HCT116 (cell line): ENCODE data around the gene BRCA2. TPM values are rescaled to one million over a fixed set of nuclear protein-coding genes. Genes with fewer than 3 reads are reported as not detected.

Experiments
- ATAC-seq: fragments of 200-7000 bp; cut with Tn5 transposase; 2 replicates; pipeline ENCODE4 v1.9.1; 2020; ENCODE audit warnings: mild to moderate bottlenecking, moderate library complexity
- BruUV-seq: library from RNA; stranded (reverse); fragments of 400-500 nt; replicated peaks from 2 replicates; lab custom pipeline; 2021; lab: Mats Ljungman, UMichigan
- CTCF ChIA-PET: fragments of 300-600 bp; sonication (Branson Sonifier 250); formaldehyde crosslinking; loops from one replicate; lab custom pipeline; 2021; ENCODE audit warnings: antibody characterized with exemption; lab: Charles Lee
- POLR2A ChIA-PET: fragments of 300-600, 350-600 bp; sonication (Branson Sonifier 250); formaldehyde crosslinking; loops from one replicate; lab custom pipeline; 2021; ENCODE audit warnings: antibody characterized with exemption; lab: Charles Lee
- RAD21 ChIA-PET, 2 experiments: fragments of 300-600 bp; sonication (Branson Sonifier 250); formaldehyde crosslinking; loops; one replicate each; lab custom pipeline; 2023; ENCODE audit warnings: low total read pairs in 2 of 2; ENCODE audit not compliant: uncharacterized antibody in 2 of 2, unreplicated experiment in 2 of 2, low non-redundant PET in 1 of 2; lab: Charles Lee
- DNase-seq: peaks from one replicate; pipeline ENCODE4 v3.0.0-alpha.2; 2010; ENCODE audit warnings: low read depth, low spot score
- H2AFZ ChIP-seq: fragments of 200-600 bp; shearing (Covaris generic), sonication (generic); 2 replicates; pipeline ENCODE4 v1.6.1; 2017; ENCODE audit warnings: low read depth, mixed run types, mixed read lengths, antibody characterized with exemption, low read length; ENCODE audit not compliant: poor library complexity, severe bottlenecking
- H3K27ac ChIP-seq: 2 replicates; pipeline ENCODE4 v1.5.1; 2012; ENCODE audit warnings: low read depth, low read length
- H3K27me3 ChIP-seq: fragments of 200-600 bp; sonication (generic); 2 replicates; pipeline ENCODE4 v1.6.1; 2016; ENCODE audit warnings: mixed run types, low read length, mixed read lengths; ENCODE audit not compliant: insufficient read depth
- H3K36me3 ChIP-seq, 2 experiments: fragments of 200-500 bp in 1 of 2; fragments of 200-600 bp in 1 of 2; sonication (Bioruptor generic) in 1 of 2; sonication (generic) in 1 of 2; 2 replicates each; pipeline versions ENCODE4 v1.5.1 to v1.6.1; 2014 to 2016; ENCODE audit warnings: low read length in 2 of 2, inconsistent platforms in 1 of 2, mixed read lengths in 1 of 2, mixed run types in 1 of 2; ENCODE audit not compliant: insufficient read depth in 2 of 2, control insufficient read depth in 1 of 2
- H3K4me1 ChIP-seq, 2 experiments: fragments of 200-600 bp in 1 of 2; sonication (generic) in 1 of 2; 2 replicates each; pipeline versions ENCODE4 v1.5.1 to v1.6.1; 2012 to 2017; ENCODE audit warnings: low read length in 2 of 2, inconsistent platforms in 1 of 2, mild to moderate bottlenecking in 1 of 2, mixed read lengths in 1 of 2, mixed run types in 1 of 2, moderate library complexity in 1 of 2; ENCODE audit not compliant: insufficient read depth in 2 of 2, control insufficient read depth in 1 of 2
- H3K4me2 ChIP-seq: fragments of 200-600 bp; sonication (generic); 2 replicates; pipeline ENCODE4 v1.6.1; 2017; ENCODE audit warnings: mixed run types, low read length, mixed read lengths
- H3K4me3 ChIP-seq, 2 experiments: fragments of 200-600 bp in 1 of 2; sonication (generic) in 1 of 2; replicated peaks in 1 of 2; 2 replicates each; pipeline ENCODE4 v1.5.1; 2011 to 2016; ENCODE audit warnings: low read length in 2 of 2, control low read depth in 1 of 2, low read depth in 1 of 2, mild to moderate bottlenecking in 1 of 2, mixed read lengths in 1 of 2, mixed run types in 1 of 2
- H3K79me2 ChIP-seq: fragments of 200-600 bp; sonication (generic); 2 replicates; pipeline ENCODE4 v1.6.1; 2017; ENCODE audit warnings: mild to moderate bottlenecking, mixed run types, low read length, moderate library complexity, mixed read lengths; ENCODE audit not compliant: insufficient read depth
- H3K9ac ChIP-seq: fragments of 200-600 bp; sonication (generic); 2 replicates; pipeline ENCODE4 v1.6.1; 2016; ENCODE audit warnings: low read length, mixed read lengths
- H3K9me2 ChIP-seq: fragments of 200-600 bp; sonication (generic), shearing (Covaris generic); 2 replicates; pipeline ENCODE4 v1.6.1; 2017; ENCODE audit warnings: mixed run types, mild to moderate bottlenecking, moderate library complexity; ENCODE audit not compliant: insufficient read depth
- H3K9me3 ChIP-seq, 2 experiments: fragments of 200-500 bp in 1 of 2; fragments of 200-600 bp in 1 of 2; sonication (Bioruptor generic) in 1 of 2; sonication (generic) in 1 of 2; 2 replicates each; pipeline ENCODE4 v1.6.1; 2014 to 2017; ENCODE audit warnings: low read length in 2 of 2, mixed read lengths in 2 of 2, inconsistent platforms in 1 of 2, low read depth in 1 of 2, mild to moderate bottlenecking in 1 of 2, mixed run types in 1 of 2, moderate library complexity in 1 of 2; ENCODE audit not compliant: control insufficient read depth in 1 of 2, insufficient read depth in 1 of 2
- H4K20me1 ChIP-seq: fragments of 200-600 bp; sonication (generic), shearing (Covaris generic); 2 replicates; pipeline ENCODE4 v1.6.1; 2017; ENCODE audit warnings: mixed run types, mild to moderate bottlenecking, moderate library complexity; ENCODE audit not compliant: insufficient read depth
- CEBPB ChIP-seq: IDR thresholded peaks from 2 replicates; pipeline ENCODE4 v1.6.1; 2012; ENCODE audit warnings: low read depth
- ELF1 ChIP-seq: IDR thresholded peaks from 2 replicates; pipeline ENCODE4 v1.6.1; 2012; ENCODE audit warnings: low read depth, borderline replicate concordance
- EZH2 ChIP-seq: fragments of 200-600 bp; sonication (generic); IDR thresholded peaks from 2 replicates; pipeline ENCODE4 v1.6.1; 2017; ENCODE audit warnings: antibody characterized with exemption, mixed run types
- EZH2phosphoT487 ChIP-seq: fragments of 200-600 bp; IDR thresholded peaks from 2 replicates; pipeline ENCODE4 v1.6.1; 2018; ENCODE audit warnings: antibody characterized with exemption, borderline replicate concordance
- FOSL1 ChIP-seq: IDR thresholded peaks from 2 replicates; pipeline ENCODE4 v1.6.1; 2012; ENCODE audit warnings: low read depth
- POLR2AphosphoS5 ChIP-seq: IDR thresholded peaks from 2 replicates; pipeline ENCODE4 v1.6.1; 2011; ENCODE audit warnings: mild to moderate bottlenecking, low read depth, low read length, moderate library complexity
- SIN3A ChIP-seq: IDR thresholded peaks from 2 replicates; pipeline ENCODE4 v1.6.1; 2012; ENCODE audit warnings: low read depth
- SP1 ChIP-seq: IDR thresholded peaks from 2 replicates; pipeline ENCODE4 v1.6.1; 2012; ENCODE audit warnings: low read depth
- TCF7L2 ChIP-seq: IDR thresholded peaks from 2 replicates; pipeline ENCODE4 v1.7.0; 2011; ENCODE audit warnings: borderline replicate concordance, inconsistent platforms; ENCODE audit not compliant: insufficient read depth, insufficient read length; ENCODE audit errors: extremely low read depth
- ZFX ChIP-seq: fragments of 450-650 bp; IDR thresholded peaks from 2 replicates; pipeline ENCODE4 v1.6.1; 2017
- ZNF274 ChIP-seq: fragments of 200-500 bp; sonication (Bioruptor generic); IDR thresholded peaks from 2 replicates; pipeline ENCODE4 v1.6.1; 2014; ENCODE audit warnings: mild to moderate bottlenecking, low read depth, low read length, inconsistent platforms
- intact Hi-C: fragments of 100-400 bp; cut with micrococcal nuclease; formaldehyde crosslinking; loops from 2 replicates; pipeline ENCODE4 v1.10.0; 2022
- total RNA-seq: library from RNA; stranded (reverse); gene quantifications from one replicate; pipeline ENCODE4 v1.2.1, GENCODE V29; 2021; ENCODE audit not compliant: unreplicated experiment
- TF ChIP-seq, protein P1 (sequence below), 3 experiments: fragments of 200-600 bp in 1 of 3; sonication (generic) in 1 of 3; IDR thresholded peaks in 2 of 3; conservative IDR thresholded peaks in 1 of 3; 2 replicates each; pipeline ENCODE4 v1.5.1; 2012 to 2017; ENCODE audit warnings: low read depth in 2 of 3, low read length in 2 of 3, antibody characterized with exemption in 1 of 3, borderline replicate concordance in 1 of 3, control low read depth in 1 of 3, mild to moderate bottlenecking in 1 of 3, mixed read lengths in 1 of 3, mixed run types in 1 of 3, moderate library complexity in 1 of 3; ENCODE audit not compliant: insufficient read depth in 1 of 3
- TF ChIP-seq, protein P2 (sequence below): IDR thresholded peaks from 2 replicates; pipeline ENCODE4 v1.6.1; 2012; ENCODE audit warnings: low read depth

The BRCA2 gene
- total RNA-seq, 1 experiment from 2014 or later, result 14.2 TPM

DNA sequence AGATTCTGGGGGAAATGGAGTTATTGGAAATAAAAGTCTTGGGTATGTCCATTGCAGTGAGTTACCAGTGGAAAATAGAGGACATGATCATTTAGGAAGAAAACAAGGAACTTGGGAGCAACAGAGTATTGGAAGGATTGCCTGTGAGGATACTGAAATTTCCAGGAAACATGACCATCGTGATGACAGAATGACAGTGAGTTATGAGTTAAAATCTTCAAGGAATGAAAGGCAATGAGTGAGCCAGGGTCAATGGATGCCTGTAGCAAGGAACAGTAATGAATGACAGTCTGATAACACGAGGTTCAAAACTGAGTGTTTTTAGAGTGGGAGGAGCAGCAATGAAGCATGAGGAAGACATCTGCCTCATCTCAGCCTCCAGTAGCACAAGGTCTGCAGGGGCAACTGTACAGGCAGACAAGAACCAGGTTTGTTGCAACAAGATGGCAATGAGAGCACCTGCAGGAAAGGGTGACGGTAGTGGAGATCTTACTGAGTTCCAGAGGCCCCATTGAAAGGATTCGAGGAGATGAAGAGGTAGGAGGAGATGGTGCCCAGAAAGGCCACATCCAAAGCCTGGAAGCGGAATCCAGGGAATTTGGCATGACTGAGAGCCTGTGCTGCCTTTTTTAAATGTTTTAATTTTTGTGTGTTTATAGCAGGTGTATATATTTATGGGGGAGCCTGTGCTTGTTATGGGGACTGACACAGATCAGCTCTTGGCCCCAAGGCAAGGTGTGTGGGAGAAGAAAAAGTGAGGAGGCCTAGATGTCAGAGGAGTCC lies 68.7 kb downstream of the BRCA2 start:
- CTCF ChIA-PET, result no interaction called here

More for the DNA sequence above, 68.7 kb downstream of the BRCA2 start:
- Histone ChIP-seq H3K4me1 (no peaks in the 10 kb centered on the region), H3K36me3 (peaks cover 5 to 17% of the 10 kb centered on the region in 2 experiments; a peak in 2 of 4 replicates), H3K9ac (no peak overlapping the region), H3K4me2 (no peak overlapping the region), H2AFZ (no peak overlapping the region), H4K20me1 (no peaks in the 10 kb centered on the region), H3K9me2 (no peaks in the 10 kb centered on the region), H3K4me3 (no peak overlapping the region), H3K9me3 (no peaks in the 10 kb centered on the region), H3K79me2 (no peaks in the 10 kb centered on the region), H3K27ac (no peak overlapping the region), H3K27me3 (no peaks in the 10 kb centered on the region)
- DNase-seq (no peak), ATAC-seq (no peak)
- POLR2A ChIA-PET, result no interaction called here
- RAD21 ChIA-PET, result no interaction called here
- no TSS peak for BruUV-seq
- TF ChIP-seq EZH2 (no peak), SP1 (no peak), ZNF274 (no peak), FOSL1 (no peak), EZH2phosphoT487 (no peak), ZFX (no peak), TCF7L2 (no peak), POLR2AphosphoS5 (no peak), SIN3A (no peak), CEBPB (no peak), ELF1 (no peak)
- TF ChIP-seq, protein P1, sequence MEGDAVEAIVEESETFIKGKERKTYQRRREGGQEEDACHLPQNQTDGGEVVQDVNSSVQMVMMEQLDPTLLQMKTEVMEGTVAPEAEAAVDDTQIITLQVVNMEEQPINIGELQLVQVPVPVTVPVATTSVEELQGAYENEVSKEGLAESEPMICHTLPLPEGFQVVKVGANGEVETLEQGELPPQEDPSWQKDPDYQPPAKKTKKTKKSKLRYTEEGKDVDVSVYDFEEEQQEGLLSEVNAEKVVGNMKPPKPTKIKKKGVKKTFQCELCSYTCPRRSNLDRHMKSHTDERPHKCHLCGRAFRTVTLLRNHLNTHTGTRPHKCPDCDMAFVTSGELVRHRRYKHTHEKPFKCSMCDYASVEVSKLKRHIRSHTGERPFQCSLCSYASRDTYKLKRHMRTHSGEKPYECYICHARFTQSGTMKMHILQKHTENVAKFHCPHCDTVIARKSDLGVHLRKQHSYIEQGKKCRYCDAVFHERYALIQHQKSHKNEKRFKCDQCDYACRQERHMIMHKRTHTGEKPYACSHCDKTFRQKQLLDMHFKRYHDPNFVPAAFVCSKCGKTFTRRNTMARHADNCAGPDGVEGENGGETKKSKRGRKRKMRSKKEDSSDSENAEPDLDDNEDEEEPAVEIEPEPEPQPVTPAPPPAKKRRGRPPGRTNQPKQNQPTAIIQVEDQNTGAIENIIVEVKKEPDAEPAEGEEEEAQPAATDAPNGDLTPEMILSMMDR (IDR thresholded peaks at IDR 0.05 in 2 of 3, conservative IDR thresholded peaks at IDR 0.05 in 1 of 3; ENCODE audit: borderline replicate concordance in 1 of 3, insufficient read depth in 1 of 3, low read depth in 2 of 3, low read length in 2 of 3), result no peak
- TF ChIP-seq, protein P2, sequence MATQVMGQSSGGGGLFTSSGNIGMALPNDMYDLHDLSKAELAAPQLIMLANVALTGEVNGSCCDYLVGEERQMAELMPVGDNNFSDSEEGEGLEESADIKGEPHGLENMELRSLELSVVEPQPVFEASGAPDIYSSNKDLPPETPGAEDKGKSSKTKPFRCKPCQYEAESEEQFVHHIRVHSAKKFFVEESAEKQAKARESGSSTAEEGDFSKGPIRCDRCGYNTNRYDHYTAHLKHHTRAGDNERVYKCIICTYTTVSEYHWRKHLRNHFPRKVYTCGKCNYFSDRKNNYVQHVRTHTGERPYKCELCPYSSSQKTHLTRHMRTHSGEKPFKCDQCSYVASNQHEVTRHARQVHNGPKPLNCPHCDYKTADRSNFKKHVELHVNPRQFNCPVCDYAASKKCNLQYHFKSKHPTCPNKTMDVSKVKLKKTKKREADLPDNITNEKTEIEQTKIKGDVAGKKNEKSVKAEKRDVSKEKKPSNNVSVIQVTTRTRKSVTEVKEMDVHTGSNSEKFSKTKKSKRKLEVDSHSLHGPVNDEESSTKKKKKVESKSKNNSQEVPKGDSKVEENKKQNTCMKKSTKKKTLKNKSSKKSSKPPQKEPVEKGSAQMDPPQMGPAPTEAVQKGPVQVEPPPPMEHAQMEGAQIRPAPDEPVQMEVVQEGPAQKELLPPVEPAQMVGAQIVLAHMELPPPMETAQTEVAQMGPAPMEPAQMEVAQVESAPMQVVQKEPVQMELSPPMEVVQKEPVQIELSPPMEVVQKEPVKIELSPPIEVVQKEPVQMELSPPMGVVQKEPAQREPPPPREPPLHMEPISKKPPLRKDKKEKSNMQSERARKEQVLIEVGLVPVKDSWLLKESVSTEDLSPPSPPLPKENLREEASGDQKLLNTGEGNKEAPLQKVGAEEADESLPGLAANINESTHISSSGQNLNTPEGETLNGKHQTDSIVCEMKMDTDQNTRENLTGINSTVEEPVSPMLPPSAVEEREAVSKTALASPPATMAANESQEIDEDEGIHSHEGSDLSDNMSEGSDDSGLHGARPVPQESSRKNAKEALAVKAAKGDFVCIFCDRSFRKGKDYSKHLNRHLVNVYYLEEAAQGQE, result no peak
- intact Hi-C loops, result loop anchor here (5.0 kb wide), 1 partner anchor 198 kb away; no protein-coding TSS in a partner anchor
